HEK293 (cell line): Measurements from ENCODE around the gene ZFYVE28.

Experiments used
- CTCF ChIA-PET: fragments of 350-600 bp; formaldehyde crosslinking; extraction: SDS; loops from one replicate; lab custom pipeline; 2021; ENCODE audit warnings: antibody characterized with exemption; lab: Yijun Ruan, JAX
- POLR2A ChIA-PET: fragments of 300-600 bp; formaldehyde crosslinking; extraction: SDS; loops from one replicate; lab custom pipeline; 2020; ENCODE audit warnings: antibody characterized with exemption, inconsistent platforms; lab: Yijun Ruan, JAX
- H3K27ac ChIP-seq: fragments of 200-500 bp; sonication (Bioruptor generic); 2 replicates; pipeline ENCODE4 v1.5.1; 2014; ENCODE audit warnings: low read depth, low read length, control low read depth, inconsistent platforms; ENCODE audit errors: extremely low read depth
- H3K36me3 ChIP-seq, 2 experiments: fragments of 200-500 bp in 1 of 2; sonication (Bioruptor generic) in 1 of 2; 1 replicate in 1 of 2; 2 replicates in 1 of 2; pipeline ENCODE4 v1.5.1; 2014 to 2017; ENCODE audit warnings: inconsistent platforms in 2 of 2, low read length in 2 of 2; ENCODE audit not compliant: control insufficient read depth in 2 of 2, insufficient read depth in 1 of 2
- H3K4me1 ChIP-seq: fragments of 200-500 bp; sonication (Bioruptor generic); 2 replicates; pipeline ENCODE4 v1.5.1; 2014; ENCODE audit warnings: mild to moderate bottlenecking, low read length, inconsistent platforms; ENCODE audit not compliant: control insufficient read depth, insufficient read depth
- H3K4me3 ChIP-seq: 2 replicates; pipeline ENCODE4 v1.5.1; 2011; ENCODE audit warnings: low read depth, mild to moderate bottlenecking, control low read depth, low read length, moderate library complexity
- H3K9me3 ChIP-seq: fragments of 200-500 bp; sonication (Bioruptor generic); 2 replicates; pipeline ENCODE4 v1.5.1; 2014; ENCODE audit warnings: low read depth, low read length, inconsistent platforms; ENCODE audit not compliant: control insufficient read depth, insufficient read depth
- FEZF1 ChIP-seq: fragments of 450-650 bp; formaldehyde crosslinking; IDR thresholded peaks from 2 replicates; pipeline ENCODE4 v1.5.1; 2016; ENCODE audit warnings: missing biosample characterization, missing genetic modification characterization
- GFI1B ChIP-seq: fragments of 450-650 bp; formaldehyde crosslinking; IDR thresholded peaks from 2 replicates; pipeline ENCODE4 v1.5.1; 2016; ENCODE audit warnings: missing biosample characterization, missing genetic modification characterization
- GLIS1 ChIP-seq: fragments of 450-650 bp; formaldehyde crosslinking; IDR thresholded peaks from 2 replicates; pipeline ENCODE4 v1.5.1; 2016; ENCODE audit warnings: missing biosample characterization, missing genetic modification characterization
- GLIS2 ChIP-seq: fragments of 450-650 bp; formaldehyde crosslinking; IDR thresholded peaks from 2 replicates; pipeline ENCODE4 v1.5.1; 2016; ENCODE audit warnings: missing biosample characterization, missing genetic modification characterization
- KLF10 ChIP-seq: fragments of 450-650 bp; IDR thresholded peaks from 2 replicates; pipeline ENCODE4 v1.5.1; 2018; ENCODE audit warnings: missing biosample characterization, mild to moderate bottlenecking, missing genetic modification characterization
- KLF9 ChIP-seq: fragments of 450-650 bp; formaldehyde crosslinking; IDR thresholded peaks from 2 replicates; pipeline ENCODE4 v1.5.1; 2016; ENCODE audit warnings: missing biosample characterization, missing genetic modification characterization, low read depth
- RBAK ChIP-seq: fragments of 450-650 bp; formaldehyde crosslinking; IDR thresholded peaks from 2 replicates; pipeline ENCODE4 v1.5.1; 2016; ENCODE audit warnings: missing biosample characterization, missing genetic modification characterization
- ZBTB48 ChIP-seq: fragments of 450-650 bp; formaldehyde crosslinking; IDR thresholded peaks from 2 replicates; pipeline ENCODE4 v1.5.1; 2016; ENCODE audit warnings: missing biosample characterization, missing genetic modification characterization
- ZBTB8A ChIP-seq: fragments of 450-650 bp; formaldehyde crosslinking; IDR thresholded peaks from 2 replicates; pipeline ENCODE4 v1.5.1; 2016; ENCODE audit warnings: missing biosample characterization, missing genetic modification characterization
- ZNF146 ChIP-seq: fragments of 450-650 bp; formaldehyde crosslinking; IDR thresholded peaks from 2 replicates; pipeline ENCODE4 v1.5.1; 2016; ENCODE audit warnings: missing biosample characterization, missing genetic modification characterization
- ZNF174 ChIP-seq: fragments of 450-650 bp; formaldehyde crosslinking; IDR thresholded peaks from 2 replicates; pipeline ENCODE4 v1.5.0; 2017; ENCODE audit warnings: missing biosample characterization, mild to moderate bottlenecking, missing genetic modification characterization
- ZNF175 ChIP-seq: fragments of 450-650 bp; formaldehyde crosslinking; IDR thresholded peaks from 2 replicates; pipeline ENCODE4 v1.5.1; 2016; ENCODE audit warnings: missing biosample characterization, missing genetic modification characterization
- ZNF629 ChIP-seq: fragments of 450-650 bp; formaldehyde crosslinking; IDR thresholded peaks from 2 replicates; pipeline ENCODE4 v1.5.1; 2017; ENCODE audit warnings: missing biosample characterization, missing genetic modification characterization
- ZNF654 ChIP-seq: fragments of 450-650 bp; formaldehyde crosslinking; IDR thresholded peaks from 2 replicates; pipeline ENCODE4 v1.5.1; 2016; ENCODE audit warnings: low read depth, missing biosample characterization, missing genetic modification characterization
- ZNF677 ChIP-seq: fragments of 450-650 bp; IDR thresholded peaks from 2 replicates; pipeline ENCODE4 v1.5.0; 2018; ENCODE audit warnings: missing biosample characterization, mild to moderate bottlenecking, missing genetic modification characterization, moderate library complexity
- ZNF777 ChIP-seq: fragments of 450-650 bp; formaldehyde crosslinking; IDR thresholded peaks from 2 replicates; pipeline ENCODE4 v1.5.1; 2017; ENCODE audit warnings: missing biosample characterization, missing genetic modification characterization, borderline replicate concordance
- ZNF785 ChIP-seq: fragments of 450-650 bp; formaldehyde crosslinking; IDR thresholded peaks from 2 replicates; pipeline ENCODE4 v1.5.1; 2016; ENCODE audit warnings: missing biosample characterization, missing genetic modification characterization
- ZSCAN30 ChIP-seq: fragments of 450-650 bp; IDR thresholded peaks from 2 replicates; pipeline ENCODE4 v1.5.1; 2018; ENCODE audit warnings: missing biosample characterization, mild to moderate bottlenecking, missing genetic modification characterization, moderate library complexity
- TF ChIP-seq, protein P1 (sequence below): sonication (generic); formaldehyde crosslinking; IDR thresholded peaks from 2 replicates; pipeline ENCODE4 v1.8.1; 2022; ENCODE audit warnings: mild to moderate bottlenecking, moderate library complexity, missing genetic modification reagents
- TF ChIP-seq, protein P2 (sequence below): fragments of 450-650 bp; formaldehyde crosslinking; IDR thresholded peaks from 2 replicates; pipeline ENCODE4 v1.5.1; 2016; ENCODE audit warnings: missing biosample characterization, missing genetic modification characterization
- TF ChIP-seq, protein P3 (sequence below): fragments of 450-650 bp; formaldehyde crosslinking; IDR thresholded peaks from 2 replicates; pipeline ENCODE4 v1.5.1; 2016; ENCODE audit warnings: missing biosample characterization, missing genetic modification characterization
- TF ChIP-seq, protein P4 (sequence below): fragments of 450-650 bp; formaldehyde crosslinking; conservative IDR thresholded peaks from 2 replicates; pipeline ENCODE4 v1.5.1; 2016; ENCODE audit warnings: low read depth, missing biosample characterization, missing genetic modification characterization

ZFYVE28 gene

DNA sequence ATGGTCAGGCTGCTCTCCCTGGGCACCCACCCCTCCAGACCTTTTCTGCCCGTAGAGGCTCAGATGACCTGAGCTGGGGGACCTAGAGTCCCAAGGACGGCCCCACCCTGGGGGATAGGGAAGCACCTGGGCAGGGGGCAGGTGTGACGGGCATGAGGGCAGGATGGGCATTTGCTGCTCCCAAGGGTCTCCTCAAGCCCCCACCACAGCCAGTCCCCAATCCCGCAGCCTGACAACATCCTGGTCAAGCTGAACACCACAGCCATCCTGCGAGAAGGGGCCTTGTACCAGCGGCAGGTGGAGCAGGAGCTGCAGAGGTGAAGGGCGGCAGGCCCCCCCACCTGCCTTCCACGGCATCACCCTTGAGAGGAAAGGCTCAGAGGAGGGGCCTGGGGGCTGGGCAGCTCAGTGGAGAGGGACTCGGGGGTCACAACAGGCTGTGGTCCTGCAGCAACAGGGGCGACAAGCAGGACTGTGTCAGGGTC is 32.6 kb upstream of the ZFYVE28 start (continued):
- TF ChIP-seq GFI1B (tag by site-specific recombination) = no peak
- no peak for TF ChIP-seq KLF10
- TF ChIP-seq, protein P1, sequence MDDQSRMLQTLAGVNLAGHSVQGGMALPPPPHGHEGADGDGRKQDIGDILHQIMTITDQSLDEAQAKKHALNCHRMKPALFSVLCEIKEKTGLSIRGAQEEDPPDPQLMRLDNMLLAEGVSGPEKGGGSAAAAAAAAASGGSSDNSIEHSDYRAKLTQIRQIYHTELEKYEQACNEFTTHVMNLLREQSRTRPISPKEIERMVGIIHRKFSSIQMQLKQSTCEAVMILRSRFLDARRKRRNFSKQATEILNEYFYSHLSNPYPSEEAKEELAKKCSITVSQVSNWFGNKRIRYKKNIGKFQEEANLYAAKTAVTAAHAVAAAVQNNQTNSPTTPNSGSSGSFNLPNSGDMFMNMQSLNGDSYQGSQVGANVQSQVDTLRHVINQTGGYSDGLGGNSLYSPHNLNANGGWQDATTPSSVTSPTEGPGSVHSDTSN (CRISPR knock-in tag) = no peak
- TF ChIP-seq GLIS2 (tag by site-specific recombination) = no peak
- TF ChIP-seq ZNF785 (tag by site-specific recombination) = no peak
- no peak for TF ChIP-seq ZNF146 (tag by site-specific recombination)
- no peak for TF ChIP-seq ZNF654 (tag by site-specific recombination)
- no peak for TF ChIP-seq ZBTB48 (tag by site-specific recombination)

DNA sequence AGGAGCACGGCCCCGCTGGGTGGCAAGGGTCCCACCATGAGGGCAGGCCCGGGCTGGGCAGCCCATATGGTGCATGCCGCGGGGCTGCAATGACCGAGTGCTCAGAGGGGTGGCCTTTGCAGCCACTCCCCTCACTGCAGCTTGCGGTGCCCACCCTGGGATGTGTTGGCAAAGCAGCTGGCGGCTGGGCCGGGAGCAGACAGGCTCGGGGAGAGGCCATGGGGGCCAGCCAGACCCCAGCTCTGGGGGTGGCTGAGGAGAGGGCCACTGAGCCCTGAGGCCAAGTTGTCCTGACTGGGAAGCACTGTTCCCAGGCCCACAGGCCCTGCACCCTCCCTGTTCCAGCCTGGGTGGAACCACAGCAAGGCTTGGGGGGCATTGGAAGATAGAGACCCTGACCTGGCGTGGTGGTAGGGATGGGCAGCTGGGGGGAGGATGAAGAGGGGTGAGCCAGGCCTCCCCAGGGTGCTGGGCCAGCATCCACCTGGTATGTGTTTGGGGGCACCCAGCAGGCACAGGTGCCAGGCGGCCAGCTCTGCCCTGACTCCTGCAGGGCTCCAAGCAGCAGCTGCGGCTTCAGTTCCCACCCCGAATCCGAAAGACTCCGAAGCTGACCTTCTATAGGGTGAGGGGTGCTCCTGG is 32.1 kb upstream of the ZFYVE28 start:
- H3K36me3 ChIP-seq = no peaks in the 10 kb centered on the region
- TF ChIP-seq KLF9 (tag by site-specific recombination) = no peak
- TF ChIP-seq ZNF677 (tag by site-specific recombination) = no peak
- TF ChIP-seq FEZF1 (tag by site-specific recombination) = no peak
- TF ChIP-seq, protein P2, sequence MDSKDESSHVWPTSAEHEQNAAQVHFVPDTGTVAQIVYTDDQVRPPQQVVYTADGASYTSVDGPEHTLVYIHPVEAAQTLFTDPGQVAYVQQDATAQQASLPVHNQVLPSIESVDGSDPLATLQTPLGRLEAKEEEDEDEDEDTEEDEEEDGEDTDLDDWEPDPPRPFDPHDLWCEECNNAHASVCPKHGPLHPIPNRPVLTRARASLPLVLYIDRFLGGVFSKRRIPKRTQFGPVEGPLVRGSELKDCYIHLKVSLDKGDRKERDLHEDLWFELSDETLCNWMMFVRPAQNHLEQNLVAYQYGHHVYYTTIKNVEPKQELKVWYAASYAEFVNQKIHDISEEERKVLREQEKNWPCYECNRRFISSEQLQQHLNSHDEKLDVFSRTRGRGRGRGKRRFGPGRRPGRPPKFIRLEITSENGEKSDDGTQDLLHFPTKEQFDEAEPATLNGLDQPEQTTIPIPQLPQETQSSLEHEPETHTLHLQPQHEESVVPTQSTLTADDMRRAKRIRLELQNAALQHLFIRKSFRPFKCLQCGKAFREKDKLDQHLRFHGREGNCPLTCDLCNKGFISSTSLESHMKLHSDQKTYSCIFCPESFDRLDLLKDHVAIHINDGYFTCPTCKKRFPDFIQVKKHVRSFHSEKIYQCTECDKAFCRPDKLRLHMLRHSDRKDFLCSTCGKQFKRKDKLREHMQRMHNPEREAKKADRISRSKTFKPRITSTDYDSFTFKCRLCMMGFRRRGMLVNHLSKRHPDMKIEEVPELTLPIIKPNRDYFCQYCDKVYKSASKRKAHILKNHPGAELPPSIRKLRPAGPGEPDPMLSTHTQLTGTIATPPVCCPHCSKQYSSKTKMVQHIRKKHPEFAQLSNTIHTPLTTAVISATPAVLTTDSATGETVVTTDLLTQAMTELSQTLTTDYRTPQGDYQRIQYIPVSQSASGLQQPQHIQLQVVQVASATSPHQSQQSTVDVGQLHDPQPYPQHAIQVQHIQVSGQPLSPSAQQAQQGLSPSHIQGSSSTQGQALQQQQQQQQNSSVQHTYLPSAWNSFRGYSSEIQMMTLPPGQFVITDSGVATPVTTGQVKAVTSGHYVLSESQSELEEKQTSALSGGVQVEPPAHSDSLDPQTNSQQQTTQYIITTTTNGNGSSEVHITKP = no peak
- no peak for TF ChIP-seq ZNF777
- TF ChIP-seq ZSCAN30 (tag by site-specific recombination) = no peak
- TF ChIP-seq ZNF146 (tag by site-specific recombination) = no peak
- no peak for TF ChIP-seq GLIS1 (tag by site-specific recombination)
- TF ChIP-seq, protein P3, sequence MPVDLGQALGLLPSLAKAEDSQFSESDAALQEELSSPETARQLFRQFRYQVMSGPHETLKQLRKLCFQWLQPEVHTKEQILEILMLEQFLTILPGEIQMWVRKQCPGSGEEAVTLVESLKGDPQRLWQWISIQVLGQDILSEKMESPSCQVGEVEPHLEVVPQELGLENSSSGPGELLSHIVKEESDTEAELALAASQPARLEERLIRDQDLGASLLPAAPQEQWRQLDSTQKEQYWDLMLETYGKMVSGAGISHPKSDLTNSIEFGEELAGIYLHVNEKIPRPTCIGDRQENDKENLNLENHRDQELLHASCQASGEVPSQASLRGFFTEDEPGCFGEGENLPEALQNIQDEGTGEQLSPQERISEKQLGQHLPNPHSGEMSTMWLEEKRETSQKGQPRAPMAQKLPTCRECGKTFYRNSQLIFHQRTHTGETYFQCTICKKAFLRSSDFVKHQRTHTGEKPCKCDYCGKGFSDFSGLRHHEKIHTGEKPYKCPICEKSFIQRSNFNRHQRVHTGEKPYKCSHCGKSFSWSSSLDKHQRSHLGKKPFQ = no peak
- TF ChIP-seq, protein P4, sequence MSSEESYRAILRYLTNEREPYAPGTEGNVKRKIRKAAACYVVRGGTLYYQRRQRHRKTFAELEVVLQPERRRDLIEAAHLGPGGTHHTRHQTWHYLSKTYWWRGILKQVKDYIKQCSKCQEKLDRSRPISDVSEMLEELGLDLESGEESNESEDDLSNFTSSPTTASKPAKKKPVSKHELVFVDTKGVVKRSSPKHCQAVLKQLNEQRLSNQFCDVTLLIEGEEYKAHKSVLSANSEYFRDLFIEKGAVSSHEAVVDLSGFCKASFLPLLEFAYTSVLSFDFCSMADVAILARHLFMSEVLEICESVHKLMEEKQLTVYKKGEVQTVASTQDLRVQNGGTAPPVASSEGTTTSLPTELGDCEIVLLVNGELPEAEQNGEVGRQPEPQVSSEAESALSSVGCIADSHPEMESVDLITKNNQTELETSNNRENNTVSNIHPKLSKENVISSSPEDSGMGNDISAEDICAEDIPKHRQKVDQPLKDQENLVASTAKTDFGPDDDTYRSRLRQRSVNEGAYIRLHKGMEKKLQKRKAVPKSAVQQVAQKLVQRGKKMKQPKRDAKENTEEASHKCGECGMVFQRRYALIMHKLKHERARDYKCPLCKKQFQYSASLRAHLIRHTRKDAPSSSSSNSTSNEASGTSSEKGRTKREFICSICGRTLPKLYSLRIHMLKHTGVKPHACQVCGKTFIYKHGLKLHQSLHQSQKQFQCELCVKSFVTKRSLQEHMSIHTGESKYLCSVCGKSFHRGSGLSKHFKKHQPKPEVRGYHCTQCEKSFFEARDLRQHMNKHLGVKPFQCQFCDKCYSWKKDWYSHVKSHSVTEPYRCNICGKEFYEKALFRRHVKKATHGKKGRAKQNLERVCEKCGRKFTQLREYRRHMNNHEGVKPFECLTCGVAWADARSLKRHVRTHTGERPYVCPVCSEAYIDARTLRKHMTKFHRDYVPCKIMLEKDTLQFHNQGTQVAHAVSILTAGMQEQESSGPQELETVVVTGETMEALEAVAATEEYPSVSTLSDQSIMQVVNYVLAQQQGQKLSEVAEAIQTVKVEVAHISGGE = no peak
- no peak for TF ChIP-seq RBAK
- TF ChIP-seq ZNF629 (tag by site-specific recombination) = no peak
- no peak for TF ChIP-seq ZBTB8A (tag by site-specific recombination)
- TF ChIP-seq ZNF174 (tag by site-specific recombination) = no peak
- no peak for TF ChIP-seq ZNF175 (tag by site-specific recombination)
- ChIA-PET POLR2A (no interaction called here), CTCF (interaction anchor here (0.6 kb wide), 2 partner anchors 9 to 23 kb away, joined by 3 to 7 read pairs; no protein-coding TSS in a partner anchor)
- H3K4me1 ChIP-seq = no peaks in the 10 kb centered on the region
- H3K4me3 ChIP-seq = no peak overlapping the region
- H3K27ac ChIP-seq = no peak overlapping the region
- no peaks in the 10 kb centered on the region for H3K9me3 ChIP-seq
